ENCODE measurements around the gene GPLD1.
A peak's percentile ranks its signal among the peaks of the same experiment; 100 is the strongest.

Gene GPLD1

DNA sequence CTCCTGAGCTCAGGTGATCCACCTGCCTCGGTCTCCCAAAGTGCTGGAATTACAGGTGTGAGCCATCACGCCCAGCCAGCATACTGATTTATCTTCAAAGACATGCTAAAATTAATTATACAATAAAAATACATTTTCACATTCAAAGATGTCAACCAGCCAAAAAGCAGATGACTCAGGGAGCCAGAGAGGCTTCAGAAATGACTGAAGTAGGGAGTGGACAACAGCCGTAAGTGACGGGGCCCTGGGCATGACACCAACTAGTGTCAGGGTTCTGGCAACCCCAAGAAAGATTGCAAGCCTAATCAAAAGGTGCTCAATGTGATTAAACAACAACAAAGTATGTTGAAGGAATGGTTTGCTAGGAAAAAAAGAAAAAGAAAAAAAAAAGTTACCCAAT is 28.4 kb downstream of the GPLD1 start:
- no peak overlapping the region for H3K4me3 ChIP-seq (ENCODE audit: control insufficient read depth, low read depth, low read length)
- TF ChIP-seq, protein P1, sequence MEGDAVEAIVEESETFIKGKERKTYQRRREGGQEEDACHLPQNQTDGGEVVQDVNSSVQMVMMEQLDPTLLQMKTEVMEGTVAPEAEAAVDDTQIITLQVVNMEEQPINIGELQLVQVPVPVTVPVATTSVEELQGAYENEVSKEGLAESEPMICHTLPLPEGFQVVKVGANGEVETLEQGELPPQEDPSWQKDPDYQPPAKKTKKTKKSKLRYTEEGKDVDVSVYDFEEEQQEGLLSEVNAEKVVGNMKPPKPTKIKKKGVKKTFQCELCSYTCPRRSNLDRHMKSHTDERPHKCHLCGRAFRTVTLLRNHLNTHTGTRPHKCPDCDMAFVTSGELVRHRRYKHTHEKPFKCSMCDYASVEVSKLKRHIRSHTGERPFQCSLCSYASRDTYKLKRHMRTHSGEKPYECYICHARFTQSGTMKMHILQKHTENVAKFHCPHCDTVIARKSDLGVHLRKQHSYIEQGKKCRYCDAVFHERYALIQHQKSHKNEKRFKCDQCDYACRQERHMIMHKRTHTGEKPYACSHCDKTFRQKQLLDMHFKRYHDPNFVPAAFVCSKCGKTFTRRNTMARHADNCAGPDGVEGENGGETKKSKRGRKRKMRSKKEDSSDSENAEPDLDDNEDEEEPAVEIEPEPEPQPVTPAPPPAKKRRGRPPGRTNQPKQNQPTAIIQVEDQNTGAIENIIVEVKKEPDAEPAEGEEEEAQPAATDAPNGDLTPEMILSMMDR (conservative IDR thresholded peaks at IDR 0.05; ENCODE audit: control insufficient read depth, insufficient read depth, low read depth, low read length) = no peak
- no peak for DNase-seq (ENCODE audit: low read depth)

GRCh38 chr6:24458941-24459340 is 30.4 kb downstream of the GPLD1 start:
- TF ChIP-seq, protein P1 (conservative IDR thresholded peaks at IDR 0.05; ENCODE audit: control insufficient read depth, insufficient read depth, low read depth, low read length) = no peak
- peak; percentile 7 for DNase-seq (ENCODE audit: low read depth)
- no peak overlapping the region for H3K4me3 ChIP-seq (ENCODE audit: control insufficient read depth, low read depth, low read length)

DNA sequence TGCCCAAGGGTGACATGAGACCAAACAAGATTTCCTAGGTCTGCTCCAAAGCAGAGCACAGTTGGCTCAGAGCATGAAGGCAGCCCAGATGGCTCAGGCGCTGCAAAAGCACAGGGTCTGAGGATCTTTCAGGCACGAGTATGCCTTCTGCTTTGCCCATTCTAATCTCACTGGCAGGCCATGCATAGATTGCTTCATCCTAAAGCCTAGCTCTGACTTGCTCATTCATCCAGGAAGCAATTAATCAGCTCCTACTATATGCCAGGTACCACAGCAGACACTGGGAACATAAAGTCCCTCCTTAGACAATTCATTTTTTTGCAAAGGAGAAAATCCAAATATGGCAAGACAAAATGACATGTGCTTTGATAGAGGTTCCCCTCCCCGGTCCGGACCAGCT is 31.2 kb downstream of the GPLD1 start:
- DNase-seq (ENCODE audit: low read depth) = peak; percentile 45
- TF ChIP-seq, protein P1 (conservative IDR thresholded peaks at IDR 0.05; ENCODE audit: control insufficient read depth, insufficient read depth, low read depth, low read length) = no peak
- no peak overlapping the region for H3K4me3 ChIP-seq (ENCODE audit: control insufficient read depth, low read depth, low read length)

DNA sequence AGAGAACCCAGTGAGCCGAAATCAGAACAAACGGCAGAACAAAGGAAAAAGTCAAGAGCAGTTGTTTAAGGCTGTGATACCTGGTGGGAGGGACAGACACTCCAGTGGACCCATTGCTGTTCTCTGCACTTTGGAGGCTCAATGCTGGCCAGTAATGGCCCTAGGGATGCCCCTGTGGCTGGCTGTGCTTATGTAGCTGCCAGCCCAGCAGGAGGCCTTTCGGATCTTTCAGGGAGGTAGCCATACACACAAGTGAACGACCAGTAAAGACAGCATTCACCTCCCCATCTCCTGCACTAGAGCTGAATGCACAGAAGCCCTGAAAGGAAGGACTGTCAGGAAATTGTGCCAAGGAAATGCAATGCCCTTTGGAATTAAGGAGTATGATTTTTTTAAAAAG is 34.3 kb downstream of the GPLD1 start:
- TF ChIP-seq, protein P1 (conservative IDR thresholded peaks at IDR 0.05; ENCODE audit: control insufficient read depth, insufficient read depth, low read depth, low read length) = no peak
- DNase-seq (ENCODE audit: low read depth) = no peak
- no peak overlapping the region for H3K4me3 ChIP-seq (ENCODE audit: control insufficient read depth, low read depth, low read length)

GRCh38 chr6:24454452-24454851 is 34.9 kb downstream of the GPLD1 start:
- TF ChIP-seq, protein P1 (conservative IDR thresholded peaks at IDR 0.05; ENCODE audit: control insufficient read depth, insufficient read depth, low read depth, low read length) = no peak
- H3K4me3 ChIP-seq (ENCODE audit: control insufficient read depth, low read depth, low read length) = no peak overlapping the region
- no peak for DNase-seq (ENCODE audit: low read depth)

DNA sequence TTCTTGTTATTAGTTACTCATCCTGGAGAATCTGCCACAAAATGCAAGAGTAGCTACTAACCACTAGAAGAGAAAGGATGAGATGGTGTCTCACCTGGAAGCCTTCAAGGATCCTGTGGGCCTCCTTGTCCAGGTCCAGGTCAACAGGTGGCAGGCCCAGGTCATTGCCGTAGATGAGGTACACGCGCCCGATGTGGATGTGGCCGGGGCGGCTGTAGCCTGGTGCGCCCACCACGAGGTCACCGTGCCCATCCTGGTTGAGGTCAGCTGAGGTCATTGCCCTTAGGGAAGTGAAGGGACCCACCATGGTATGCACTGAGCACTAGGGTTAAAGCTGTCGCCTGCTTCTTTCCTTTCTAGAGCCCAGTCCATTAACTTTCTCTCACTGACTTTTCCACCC is 35.5 kb downstream of the GPLD1 start:
- H3K4me3 ChIP-seq (ENCODE audit: control insufficient read depth, low read depth, low read length) = no peak overlapping the region
- DNase-seq (ENCODE audit: low read depth) = no peak
- TF ChIP-seq, protein P1 (conservative IDR thresholded peaks at IDR 0.05; ENCODE audit: control insufficient read depth, insufficient read depth, low read depth, low read length) = no peak

Measured in fibroblast of mammary gland (primary cell).